Stimulated activated CD4-positive, alpha-beta T cell treated with anti-CD3 and anti-CD28 coated beads, Interleukin-12 subunit alpha, Interleukin-12 subunit beta, amount 100 ng/mL, for 4 hours (primary cell): Measurements from ENCODE around the gene UROC1.
"Not testable (repeated sequence)": the region's sequence is repeated elsewhere in the genome, so short reads cannot be mapped to it uniquely, and the experiment has no call there.

Experiments used
- DNase-seq: peaks from one replicate; pipeline ENCODE4 v3.0.0-alpha.2; 2020

UROC1 gene

GRCh38 chr3:126546549-126547239 lies 29.1 kb upstream of the UROC1 start:
- DNase-seq, result no peak

- no peak for DNase-seq
These were observed 28.4 kb upstream of the UROC1 start for GRCh38 chr3:126546013-126546412.

GRCh38 chr3:126545544-126545943 lies 28.0 kb upstream of the UROC1 start:
- DNase-seq, result no peak

GRCh38 chr3:126544596-126545281 lies 27.2 kb upstream of the UROC1 start:
- DNase-seq, result no peak

- no peak for DNase-seq
These were observed 26.0 kb upstream of the UROC1 start for GRCh38 chr3:126543457-126544061.

GRCh38 chr3:126542340-126543241 lies 25.0 kb upstream of the UROC1 start:
- no peak for DNase-seq

GRCh38 chr3:126541628-126542339 lies 24.2 kb upstream of the UROC1 start:
- no peak for DNase-seq

- no peak for DNase-seq
These were observed 23.5 kb upstream of the UROC1 start for GRCh38 chr3:126540951-126541627.

GRCh38 chr3:126540342-126540849 lies 22.8 kb upstream of the UROC1 start:
- DNase-seq, result no peak

- DNase-seq, result no peak
These were observed 22.1 kb upstream of the UROC1 start for GRCh38 chr3:126539558-126540250.

- no peak for DNase-seq
These were observed 21.4 kb upstream of the UROC1 start for GRCh38 chr3:126538966-126539365.

GRCh38 chr3:126538316-126538715 lies 20.7 kb upstream of the UROC1 start:
- no peak for DNase-seq

- DNase-seq, result no peak
These were observed 20.2 kb upstream of the UROC1 start for GRCh38 chr3:126537730-126538281.

GRCh38 chr3:126537116-126537729 lies 19.6 kb upstream of the UROC1 start:
- no peak for DNase-seq

GRCh38 chr3:126536126-126536525 lies 18.6 kb upstream of the UROC1 start:
- no peak for DNase-seq

GRCh38 chr3:126535636-126536035 lies 18.1 kb upstream of the UROC1 start:
- DNase-seq, result no peak

- DNase-seq, result not testable (repeated sequence)
These were observed 17.1 kb upstream of the UROC1 start for GRCh38 chr3:126534716-126535115.

- no peak for DNase-seq
These were observed 15.9 kb upstream of the UROC1 start for GRCh38 chr3:126533506-126533905.

- DNase-seq, result no peak
These were observed 13.4 kb upstream of the UROC1 start for GRCh38 chr3:126531051-126531330.
